ENCODE results near the gene RSKR.
A peak's percentile ranks its signal among the peaks of the same experiment; 100 is the strongest.
"Not testable (repeated sequence)": the region's sequence is repeated elsewhere in the genome, so short reads cannot be mapped to it uniquely, and the experiment has no call there.

Gene RSKR

DNA sequence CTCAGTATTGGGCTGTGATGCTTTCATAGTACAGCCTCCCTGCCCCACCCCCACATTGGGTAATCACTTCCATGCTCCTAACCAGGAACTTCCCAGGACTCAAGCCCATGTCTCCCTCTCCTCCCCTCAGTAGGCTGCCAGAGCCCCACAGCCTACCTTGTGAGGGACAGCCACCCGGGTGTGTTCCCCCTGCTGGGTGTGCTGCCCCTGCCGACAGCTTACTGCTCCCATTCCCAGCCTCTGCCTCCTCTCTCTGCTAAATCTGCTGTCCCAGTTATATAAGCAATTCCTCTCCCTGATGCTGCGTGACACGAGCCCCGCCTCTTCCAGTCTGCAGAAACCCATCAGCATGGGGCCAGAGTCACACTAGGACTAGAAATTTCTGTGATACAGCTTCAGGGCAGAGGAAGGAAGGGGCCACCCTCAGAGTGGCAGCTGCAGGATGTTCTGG is at the start of gene RSKR:
RSKR (minus strand) TSS at position 255 of the 451 bp plus-strand sequence; CDS start at position 231, 24 bp downstream.
- no peak for DNase-seq

DNA sequence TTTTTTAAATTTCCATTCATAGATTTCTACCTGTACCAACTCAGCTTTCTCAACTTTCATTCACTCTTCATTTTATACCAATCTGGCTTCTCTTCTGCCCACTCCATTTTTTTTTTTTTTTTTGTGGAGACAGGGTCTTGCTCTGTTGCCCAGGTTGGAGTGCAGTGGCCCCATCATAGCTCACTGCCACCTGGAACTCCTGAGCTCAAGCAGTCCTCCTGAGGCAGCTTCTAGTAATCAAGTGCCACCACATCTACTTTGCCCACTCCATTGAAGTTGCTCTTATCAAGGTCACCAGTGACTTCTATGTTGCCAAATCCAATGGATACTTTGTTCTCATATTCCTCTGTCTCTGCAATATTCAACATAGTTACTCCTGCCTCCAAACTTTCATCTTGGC is 49.7 kb upstream of the RSKR start:
- no peak for DNase-seq

- no peak for DNase-seq
Observed at GRCh38 chr17:28662527-28662829, 48.5 kb upstream of the RSKR start.

- DNase-seq: peak; percentile 98
Observed at GRCh38 chr17:28661635-28662526, 47.9 kb upstream of the RSKR start, which contains the start of the genes SDF2 and SUPT6H. SDF2 (minus strand) TSS chr17:28661906; CDS start chr17:28661876, 30 bp downstream. SUPT6H (plus strand) TSS chr17:28662205; CDS start chr17:28673402, 11,197 bp downstream.

GRCh38 chr17:28659497-28659881 is 45.5 kb upstream of the RSKR start:
- not testable (repeated sequence) for DNase-seq

- DNase-seq: not testable (repeated sequence)
Observed at GRCh38 chr17:28658766-28659496, 44.9 kb upstream of the RSKR start.

- not testable (repeated sequence) for DNase-seq
Observed at GRCh38 chr17:28658342-28658741, 44.4 kb upstream of the RSKR start.

DNA sequence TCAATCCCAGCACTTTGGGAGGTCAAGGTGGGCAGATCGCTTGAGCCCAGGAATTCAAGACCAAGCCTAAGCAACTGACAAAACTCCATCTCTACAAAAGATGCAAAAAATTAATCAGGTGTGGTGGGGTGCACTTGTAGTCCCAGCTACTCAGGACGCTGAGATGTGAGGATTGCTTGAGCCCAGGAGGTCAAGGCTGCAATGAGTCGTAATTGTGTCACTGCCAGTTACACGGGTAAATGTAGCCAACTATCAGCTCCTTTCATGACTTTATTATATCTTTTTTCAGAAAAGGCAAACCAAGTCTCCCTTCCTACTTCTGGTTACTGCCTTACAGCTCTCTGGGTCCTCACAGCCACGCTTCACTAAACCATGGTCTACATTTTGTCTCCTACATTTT is 43.8 kb upstream of the RSKR start:
- no peak for DNase-seq

GRCh38 chr17:28655160-28655559 is 41.2 kb upstream of the RSKR start:
- no peak for DNase-seq

DNA sequence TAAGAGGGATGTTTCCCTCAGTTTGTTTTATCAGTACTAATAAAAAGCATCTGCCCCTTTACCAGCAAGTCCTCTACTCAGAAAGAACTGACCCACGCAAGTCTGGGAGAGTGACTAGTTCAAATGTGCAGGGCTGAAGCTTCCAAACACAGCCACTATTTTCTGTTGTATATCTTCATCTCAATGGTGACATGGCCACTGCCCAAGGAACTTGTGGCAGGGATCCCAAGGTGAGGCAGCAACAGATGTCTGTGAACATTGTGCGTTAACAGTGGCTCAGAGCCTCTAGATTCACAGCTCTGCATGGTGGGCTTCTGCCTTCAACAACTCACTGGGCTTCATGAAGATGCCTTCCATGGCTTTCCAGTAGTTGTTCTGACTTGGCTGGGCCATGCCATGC is 34.7 kb upstream of the RSKR start:
- DNase-seq: no peak

GRCh38 chr17:28646039-28646754 is 32.2 kb upstream of the RSKR start:
- DNase-seq: peak; percentile 3

DNA sequence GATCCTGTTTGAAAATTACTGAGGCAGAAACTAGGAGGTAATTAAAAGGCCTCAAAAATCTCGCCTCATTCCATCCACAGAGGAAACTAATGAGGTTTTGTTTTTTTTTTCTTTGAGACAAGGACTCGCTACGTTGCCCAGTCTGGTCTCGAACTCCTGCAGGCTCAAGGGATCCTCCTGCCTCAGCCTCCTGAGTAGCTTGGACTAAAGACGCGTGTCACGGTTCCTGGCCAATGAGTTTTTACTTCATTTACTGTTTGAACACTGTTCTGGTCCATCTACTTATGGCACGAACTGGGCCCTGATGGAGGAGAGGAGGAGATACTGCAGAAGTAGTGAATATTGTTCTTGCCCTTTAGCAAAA is 31.6 kb upstream of the RSKR start:
- DNase-seq: no peak

DNA sequence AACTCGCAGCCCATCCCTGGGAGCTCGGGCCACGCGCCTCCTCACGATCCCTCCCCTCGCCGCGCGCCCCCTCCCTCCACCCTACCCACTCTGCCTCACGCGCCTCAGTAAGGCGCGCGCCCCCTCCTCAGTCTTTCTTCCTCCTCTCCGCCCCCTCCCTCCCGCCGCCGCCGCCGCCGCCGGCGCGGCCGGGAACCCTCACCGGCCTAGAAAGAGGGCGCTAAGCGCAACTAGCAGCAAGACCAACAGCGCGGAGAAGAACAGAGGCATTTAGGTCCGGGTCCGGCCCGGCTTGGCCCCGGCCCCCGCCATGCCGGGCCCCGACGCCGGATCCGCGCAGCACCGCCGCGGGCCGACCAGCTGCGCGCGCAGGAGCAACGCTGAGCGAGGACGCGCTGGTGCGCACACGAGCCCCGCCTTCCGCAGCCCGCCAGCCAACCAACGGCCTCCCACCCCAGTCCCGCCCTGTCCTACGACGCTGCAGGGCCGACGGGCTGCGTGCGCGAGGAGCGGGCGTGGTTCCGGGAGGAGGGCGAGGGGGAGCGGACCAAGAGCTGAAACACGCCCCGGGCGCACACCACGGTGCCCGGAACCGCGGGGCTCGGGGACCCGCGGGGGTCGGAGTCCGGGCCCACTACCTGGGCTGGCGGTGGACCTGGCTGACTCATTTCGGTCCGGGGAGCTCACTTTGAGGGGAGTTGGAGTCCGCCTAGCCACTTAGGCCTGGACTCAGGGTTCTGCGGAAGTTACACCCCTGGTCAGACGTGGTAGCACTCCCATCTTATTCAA is 31.0 kb upstream of the RSKR start, which contains the start of gene BLTP2:
BLTP2 (minus strand) TSS at position 372 of the 789 bp plus-strand sequence; CDS start at position 270, 102 bp downstream.
- DNase-seq: peak; percentile 97

DNA sequence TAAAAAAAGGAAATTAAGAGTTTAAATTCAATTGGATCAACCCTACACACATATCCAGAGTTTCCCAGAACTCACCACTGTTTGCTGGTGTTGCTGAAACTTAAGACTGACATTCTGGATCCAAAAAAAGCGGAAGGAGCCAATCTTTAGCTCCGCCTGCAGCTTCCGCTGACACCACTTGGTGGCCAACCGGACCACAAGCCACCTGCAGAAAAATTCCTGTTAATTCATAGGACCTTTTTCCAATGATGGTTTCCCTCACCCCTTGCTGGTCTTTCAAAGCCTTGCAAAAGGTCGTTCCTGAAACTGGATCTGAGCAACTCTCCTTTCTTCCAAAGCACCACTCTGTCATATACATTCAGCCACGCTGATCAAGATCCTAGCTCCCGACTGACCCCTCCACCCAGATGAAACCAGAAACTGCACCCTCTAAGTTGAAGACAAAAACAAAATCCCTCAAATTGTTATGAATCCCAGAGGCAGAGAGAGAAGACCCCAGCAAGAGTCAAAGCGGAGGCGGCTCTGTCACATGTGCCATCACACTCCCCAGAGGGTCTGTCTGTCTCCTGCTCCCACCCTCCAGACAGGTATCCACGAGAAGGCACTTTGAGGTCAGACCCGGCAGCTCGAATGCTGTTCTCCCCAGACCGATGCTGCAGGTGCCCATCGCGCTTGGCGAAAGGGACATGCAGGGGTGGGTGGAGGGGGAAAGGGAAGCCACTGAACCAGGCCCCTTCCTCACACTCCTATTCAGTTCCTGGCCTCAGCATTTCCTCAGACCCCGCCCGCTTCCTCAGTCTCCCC is 30.2 kb upstream of the RSKR start:
- peak; percentile 51 for DNase-seq

GRCh38 chr17:28641579-28641978 is 27.6 kb upstream of the RSKR start:
- DNase-seq: no peak

DNA sequence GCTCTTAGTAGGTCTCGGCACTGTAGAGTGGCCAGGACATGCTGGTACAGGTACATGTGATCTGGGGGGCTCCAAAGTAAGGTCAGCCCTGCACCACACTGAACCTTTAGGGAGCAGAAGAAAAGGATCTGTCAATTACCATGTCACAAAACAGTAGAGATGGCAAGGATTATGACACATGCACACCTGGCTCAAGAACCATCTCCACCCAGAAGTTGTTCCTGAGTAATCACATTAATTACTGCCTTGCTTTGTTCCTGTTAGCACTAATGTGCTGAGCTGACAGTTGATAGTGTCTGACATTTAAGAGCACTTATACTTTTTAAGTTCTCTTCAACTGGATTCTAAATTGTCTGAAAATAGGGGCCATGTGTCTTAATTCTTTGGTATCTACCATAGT is 21.5 kb upstream of the RSKR start:
- no peak for DNase-seq

GRCh38 chr17:28634206-28634865 is 20.4 kb upstream of the RSKR start:
- DNase-seq: no peak

DNA sequence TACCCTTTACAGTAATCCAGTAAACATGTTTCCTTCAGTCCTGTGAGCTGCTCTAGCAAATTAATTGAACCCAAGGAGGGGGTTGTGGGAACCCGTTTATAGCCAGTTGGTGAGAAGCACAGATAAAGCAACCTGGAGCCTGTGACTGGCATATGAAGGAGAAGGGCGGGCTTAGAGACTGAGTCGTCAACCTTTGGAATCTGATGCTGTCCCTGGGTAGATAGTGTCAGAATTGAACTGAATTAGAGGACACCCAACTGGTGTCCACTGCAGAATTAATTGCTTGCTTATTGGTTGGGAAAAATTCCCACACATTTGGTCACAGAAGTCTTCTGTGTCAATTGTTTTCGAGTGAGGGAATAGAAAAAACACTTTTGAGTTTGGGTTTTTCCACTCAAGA is 12.8 kb upstream of the RSKR start:
- DNase-seq: no peak

GRCh38 chr17:28624148-28624547 is 10.2 kb upstream of the RSKR start:
- no peak for DNase-seq

DNA sequence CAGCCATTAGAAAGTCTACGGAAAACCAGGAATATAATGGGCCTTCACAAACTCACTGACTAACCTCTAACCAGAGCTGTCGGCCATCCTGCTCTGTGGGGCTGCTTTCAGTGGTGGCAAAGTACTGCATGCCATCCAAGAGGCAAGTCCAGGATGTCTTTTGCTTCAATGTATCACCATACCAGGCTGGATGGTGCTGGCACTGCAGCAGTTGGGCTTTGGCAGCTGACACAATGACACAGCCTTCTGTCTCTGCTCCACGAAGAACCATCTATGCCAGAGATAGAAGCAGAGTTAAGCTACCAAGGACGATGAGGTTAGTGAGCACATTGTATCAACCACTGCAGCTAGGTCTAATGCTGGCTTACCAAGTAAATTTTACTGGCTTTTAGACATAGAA is 9.7 kb upstream of the RSKR start:
- DNase-seq: no peak

GRCh38 chr17:28622186-28622585 is 8.2 kb upstream of the RSKR start:
- no peak for DNase-seq

All from eye (tissue), 1 donor.